Measurements from ENCODE around the gene COL1A1. TPM values are rescaled to one million over a fixed set of nuclear protein-coding genes. Genes with fewer than 3 reads are reported as not detected.
A peak's percentile ranks its signal among the peaks of the same experiment; 100 is the strongest.

COL1A1 gene
- total RNA-seq, 1 donor from 2014 or later, result 14.8 TPM

GRCh38 chr17:50209472-50210239 lies 8.2 kb upstream of the COL1A1 start:
- DNase-seq (ENCODE audit: low read depth, low spot score), result peak; percentile 40
- Mint-ChIP-seq H3K9me3 (no peaks in the 10 kb centered on the region), H3K27me3 (ENCODE audit: low read depth) (peaks cover 13% of the 10 kb centered on the region)

GRCh38 chr17:50209133-50209471 lies 7.7 kb upstream of the COL1A1 start:
- no peak for TF ChIP-seq CTCF (conservative IDR thresholded peaks at IDR 0.05)
- H3K4me3 Mint-ChIP-seq, result peak overlapping the region; percentile 27
- no peak for DNase-seq (ENCODE audit: low read depth, low spot score)
- H3K9me3 Mint-ChIP-seq, result no peaks in the 10 kb centered on the region
- H3K36me3 Mint-ChIP-seq (ENCODE audit: low read depth), result no peaks in the 10 kb centered on the region
- H3K27ac Mint-ChIP-seq (ENCODE audit: unreplicated experiment), result peak overlapping the region; percentile 81
- H3K27me3 Mint-ChIP-seq (ENCODE audit: low read depth), result peaks cover 13% of the 10 kb centered on the region
- peaks cover 83% of the 10 kb centered on the region for H3K4me1 Mint-ChIP-seq

More at GRCh38 chr17:50209472-50210239, 8.2 kb upstream of the COL1A1 start:
- Mint-ChIP-seq H3K4me1 (peaks cover 83% of the 10 kb centered on the region), H3K36me3 (ENCODE audit: low read depth) (no peaks in the 10 kb centered on the region), H3K4me3 (peak overlapping the region; percentile 27), H3K27ac (ENCODE audit: unreplicated experiment) (peak overlapping the region; percentile 97)
- no peak for TF ChIP-seq CTCF (conservative IDR thresholded peaks at IDR 0.05)

- Mint-ChIP-seq H3K27me3 (ENCODE audit: low read depth) (peaks cover 18% of the 10 kb centered on the region), H3K9me3 (no peaks in the 10 kb centered on the region), H3K27ac (ENCODE audit: unreplicated experiment) (no peak overlapping the region), H3K4me1 (peaks cover 83% of the 10 kb centered on the region), H3K36me3 (ENCODE audit: low read depth) (no peaks in the 10 kb centered on the region), H3K4me3 (peak overlapping the region; percentile 27)
- no peak for DNase-seq (ENCODE audit: low read depth, low spot score)
- TF ChIP-seq CTCF (conservative IDR thresholded peaks at IDR 0.05), result no peak
Observed at GRCh38 chr17:50208611-50209061, 7.2 kb upstream of the COL1A1 start.

- Mint-ChIP-seq H3K36me3 (ENCODE audit: low read depth) (no peaks in the 10 kb centered on the region), H3K27me3 (ENCODE audit: low read depth) (peaks cover 24% of the 10 kb centered on the region), H3K4me3 (no peak overlapping the region), H3K27ac (ENCODE audit: unreplicated experiment) (peak overlapping the region; percentile 44), H3K9me3 (no peaks in the 10 kb centered on the region), H3K4me1 (peaks cover 79% of the 10 kb centered on the region)
- DNase-seq (ENCODE audit: low read depth, low spot score), result no peak
- TF ChIP-seq CTCF (conservative IDR thresholded peaks at IDR 0.05), result no peak
Observed at GRCh38 chr17:50207792-50208567, 6.5 kb upstream of the COL1A1 start.

- Mint-ChIP-seq H3K27me3 (ENCODE audit: low read depth) (peaks cover 31% of the 10 kb centered on the region), H3K4me1 (peaks cover 72% of the 10 kb centered on the region), H3K36me3 (ENCODE audit: low read depth) (no peaks in the 10 kb centered on the region), H3K9me3 (no peaks in the 10 kb centered on the region), H3K27ac (ENCODE audit: unreplicated experiment) (no peak overlapping the region), H3K4me3 (no peak overlapping the region)
- TF ChIP-seq CTCF (conservative IDR thresholded peaks at IDR 0.05), result no peak
- DNase-seq (ENCODE audit: low read depth, low spot score), result no peak
Observed at GRCh38 chr17:50207315-50207714, 5.9 kb upstream of the COL1A1 start.
